ENCODE data around the gene SLC8B1.

Gene SLC8B1

DNA sequence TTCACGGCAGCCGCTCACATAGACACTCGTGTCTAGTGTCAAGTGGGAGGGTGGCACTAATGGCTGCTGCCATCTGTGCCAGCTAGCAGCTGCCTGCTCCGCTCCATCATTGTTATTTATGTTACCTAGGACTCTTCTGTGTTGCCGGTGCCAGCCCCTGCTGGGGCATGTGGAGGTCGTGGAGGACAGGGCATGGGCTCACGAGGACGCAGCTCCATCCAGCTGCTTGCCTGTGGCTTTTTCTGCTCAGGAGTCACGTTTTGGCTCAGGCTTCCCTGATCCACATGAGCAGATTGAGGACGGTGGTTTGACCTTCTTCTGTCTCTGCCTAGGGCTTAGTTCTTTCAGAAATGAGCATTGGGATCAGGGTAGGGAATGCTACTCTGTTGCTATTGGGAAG lies 82.4 kb downstream of the SLC8B1 start:
- H3K9me3 ChIP-seq (ENCODE audit: control insufficient read depth, insufficient read depth, low read length), result no peaks in the 10 kb centered on the region; the same call in 1 of the 2 replicates
- H3K36me3 ChIP-seq (ENCODE audit: insufficient read depth, low read length), result peaks cover 3% of the 10 kb centered on the region; the same call in 1 of the 2 replicates
- H3K4me1 ChIP-seq (ENCODE audit: insufficient read depth, low read length), result no peaks in the 10 kb centered on the region
- no peak overlapping the region for H3K9ac ChIP-seq (ENCODE audit: low read depth, low read length)

DNA sequence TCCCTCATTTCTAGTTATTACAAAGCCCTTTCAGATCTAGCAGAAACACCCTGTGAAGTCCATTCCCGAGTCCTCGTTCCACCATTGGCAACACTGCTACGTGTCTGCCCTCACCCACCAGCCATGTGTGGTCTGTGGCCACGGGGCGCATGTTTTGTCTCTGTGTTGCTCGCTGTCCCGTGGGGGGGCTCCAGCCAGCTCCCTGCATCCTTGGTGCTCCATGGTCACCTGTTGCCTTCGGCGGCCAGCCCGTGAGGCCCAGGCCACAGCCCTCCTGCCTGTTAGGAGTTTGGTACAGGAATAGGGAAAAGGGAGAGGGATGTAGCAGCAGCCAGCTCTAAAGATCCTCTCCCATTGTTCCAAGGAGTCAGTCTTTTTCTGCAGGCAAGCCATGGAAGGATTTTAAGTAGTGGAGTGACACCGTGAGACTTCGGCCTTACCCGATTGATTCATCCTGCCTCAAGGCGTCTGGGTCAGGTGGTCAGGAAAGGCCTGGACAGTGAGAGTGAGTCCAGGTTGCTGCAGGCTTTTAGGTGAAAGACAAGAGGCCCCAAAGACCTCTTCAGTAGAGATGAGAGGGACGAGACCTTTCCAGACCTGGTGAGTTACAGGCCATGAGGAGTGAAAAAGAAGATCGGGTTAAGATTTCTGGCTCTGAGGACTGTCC lies 83.4 kb downstream of the SLC8B1 start:
- Histone ChIP-seq H3K36me3 (ENCODE audit: insufficient read depth, low read length) (peaks cover 3% of the 10 kb centered on the region; the same call in 1 of the 2 replicates), H3K9ac (ENCODE audit: low read depth, low read length) (no peak overlapping the region), H3K4me1 (ENCODE audit: insufficient read depth, low read length) (0 out of 2 replicates have a peak, but pooled peaks cover 4% of the 10 kb centered on the region), H3K9me3 (ENCODE audit: control insufficient read depth, insufficient read depth, low read length) (no peaks in the 10 kb centered on the region; the same call in 1 of the 2 replicates)

DNA sequence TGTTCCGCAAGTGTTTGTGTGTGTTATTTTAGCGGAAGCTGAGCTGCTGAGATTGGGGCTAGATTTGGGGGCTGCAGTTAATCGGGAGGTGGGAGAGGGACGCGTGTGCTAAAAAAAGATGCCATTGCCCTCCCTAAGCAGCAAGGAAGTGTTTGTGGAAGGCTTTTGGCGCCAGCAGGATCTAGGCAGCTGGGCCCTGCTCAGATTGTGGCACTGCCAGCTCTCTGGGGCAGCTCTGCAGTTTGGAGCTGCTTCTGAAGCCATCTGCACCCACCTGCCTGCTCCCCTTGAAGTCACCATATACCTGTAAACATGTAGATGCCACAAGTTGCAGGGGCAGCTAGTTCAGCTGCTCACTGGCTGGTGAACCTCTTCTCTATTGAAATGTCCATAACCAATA lies 84.9 kb downstream of the SLC8B1 start:
- Histone ChIP-seq H3K4me1 (ENCODE audit: insufficient read depth, low read length) (peaks cover 13% of the 10 kb centered on the region), H3K9ac (ENCODE audit: low read depth, low read length) (no peak overlapping the region), H3K36me3 (ENCODE audit: insufficient read depth, low read length) (peaks cover 3% of the 10 kb centered on the region; the same call in 1 of the 2 replicates), H3K9me3 (ENCODE audit: control insufficient read depth, insufficient read depth, low read length) (no peaks in the 10 kb centered on the region; the same call in 1 of the 2 replicates)

DNA sequence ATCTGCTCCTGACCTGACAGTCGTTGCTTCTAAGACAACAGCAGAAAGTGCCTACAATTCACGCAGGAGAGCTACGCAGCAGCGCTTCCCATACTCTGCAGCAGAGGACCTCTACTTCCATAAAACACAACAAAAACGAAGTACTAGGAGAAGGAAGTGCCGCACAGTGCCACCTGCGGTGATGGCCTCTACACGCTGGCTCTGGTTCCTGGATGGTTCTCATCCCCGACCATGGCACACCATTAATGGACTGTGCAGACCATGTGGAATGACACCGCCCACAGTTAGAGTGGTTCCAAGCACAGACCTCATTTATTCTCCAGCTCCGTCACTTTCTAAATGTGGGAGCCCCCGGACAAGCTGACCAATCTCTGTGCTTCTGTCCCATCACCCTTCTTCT lies 85.4 kb downstream of the SLC8B1 start:
- peaks cover 16% of the 10 kb centered on the region for H3K4me1 ChIP-seq (ENCODE audit: insufficient read depth, low read length)
- H3K9me3 ChIP-seq (ENCODE audit: control insufficient read depth, insufficient read depth, low read length), result no peaks in the 10 kb centered on the region; the same call in 1 of the 2 replicates
- H3K9ac ChIP-seq (ENCODE audit: low read depth, low read length), result no peak overlapping the region
- H3K36me3 ChIP-seq (ENCODE audit: insufficient read depth, low read length), result peaks cover 3% of the 10 kb centered on the region; the same call in 1 of the 2 replicates

DNA sequence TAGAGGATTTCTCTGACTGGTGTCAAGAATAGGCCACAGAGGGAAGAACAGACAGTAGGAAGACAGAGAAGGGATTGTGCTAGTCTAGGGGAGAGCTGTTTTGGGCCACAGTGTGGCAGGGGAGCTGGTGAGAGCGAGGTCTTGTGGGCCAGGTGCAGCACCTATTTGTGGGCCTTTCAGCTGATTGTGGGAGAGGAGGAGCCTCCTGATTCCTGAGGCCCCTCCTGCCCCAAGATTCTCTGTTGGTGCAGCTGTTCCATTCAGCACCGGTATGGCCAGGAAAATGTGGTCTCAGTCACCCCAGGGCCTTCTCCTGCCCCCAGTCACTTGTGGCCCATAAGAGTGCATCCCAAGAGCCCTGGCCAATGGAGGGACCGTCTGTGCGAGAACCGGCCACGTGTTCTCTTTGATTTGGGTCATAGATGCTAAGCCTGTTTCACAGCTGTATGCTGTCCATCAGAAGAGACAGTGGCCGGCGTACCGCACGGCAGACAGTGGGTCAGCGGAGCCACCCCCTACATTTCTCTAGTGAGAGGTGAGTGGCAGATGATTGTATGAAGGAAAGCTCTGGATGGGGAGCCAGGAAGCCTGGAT lies 86.0 kb downstream of the SLC8B1 start:
- H3K9me3 ChIP-seq (ENCODE audit: control insufficient read depth, insufficient read depth, low read length), result no peaks in the 10 kb centered on the region; the same call in 1 of the 2 replicates
- H3K9ac ChIP-seq (ENCODE audit: low read depth, low read length), result no peak overlapping the region
- peaks cover 16% of the 10 kb centered on the region for H3K4me1 ChIP-seq (ENCODE audit: insufficient read depth, low read length)
- peaks cover 3% of the 10 kb centered on the region; the same call in 1 of the 2 replicates for H3K36me3 ChIP-seq (ENCODE audit: insufficient read depth, low read length)
